OCI-LY3 (cell line): Measurements from ENCODE around the gene TLE3.

ENCODE experiments used
- CTCF ChIP-seq: fragments of 200-600, 300-600 bp; sonication (generic); IDR thresholded peaks from 2 replicates; pipeline ENCODE4 v1.5.1; 2014; ENCODE audit warnings: antibody characterized with exemption, low read length, low read depth
- EZH2phosphoT487 ChIP-seq: fragments of 200-600 bp; shearing (Covaris generic); IDR thresholded peaks from 2 replicates; pipeline ENCODE4 v1.6.1; 2018; ENCODE audit warnings: antibody characterized with exemption, mixed run types, low read depth

GRCh38 chr15:70088455-70088854, 9.3 kb downstream of the TLE3 start:
- TF ChIP-seq EZH2phosphoT487 (no peak), CTCF (no peak)
